C4-2B (cell line): ENCODE data around the gene GFOD2.

Experiments
- H3K27ac ChIP-seq: fragments of 450-650 bp; 2 replicates; pipeline ENCODE4 v1.5.1; 2017
- ZFX ChIP-seq: fragments of 450-650 bp; IDR thresholded peaks from 2 replicates; pipeline ENCODE4 v1.6.1; 2017
- TF ChIP-seq, protein P1 (sequence below): fragments of 450-650 bp; conservative IDR thresholded peaks from 2 replicates; pipeline ENCODE4 v1.5.1; 2017; ENCODE audit warnings: mild to moderate bottlenecking

The GFOD2 gene

DNA sequence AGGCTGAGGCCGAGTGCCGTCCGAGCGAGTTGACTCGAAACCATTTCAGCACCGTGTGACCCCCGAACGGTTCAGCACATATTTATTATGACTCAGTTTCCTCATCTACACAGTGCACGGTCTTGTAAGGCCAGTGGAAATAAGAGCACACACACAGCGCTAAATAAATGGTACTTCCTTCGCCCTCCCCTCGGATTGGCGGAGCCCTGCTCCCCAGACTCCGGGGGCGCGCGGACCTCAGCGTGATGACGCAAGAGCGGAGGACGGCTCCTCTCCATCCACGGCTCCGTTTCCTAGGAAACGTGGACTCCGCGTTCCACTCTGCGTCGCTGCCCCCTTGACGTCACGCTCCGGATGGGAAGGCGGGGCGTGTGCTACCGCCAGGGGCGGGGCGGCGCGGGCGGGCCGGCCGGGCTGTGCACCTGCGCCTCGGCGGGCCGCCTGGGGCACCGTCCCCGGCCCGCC is 58.5 kb downstream of the GFOD2 start, which contains the start of gene PARD6A:
Gene PARD6A, plus strand, starts transcription at position 397 of the 465 bp plus-strand sequence. CDS start 79 bp downstream, outside the sequence.
- TF ChIP-seq, protein P1, sequence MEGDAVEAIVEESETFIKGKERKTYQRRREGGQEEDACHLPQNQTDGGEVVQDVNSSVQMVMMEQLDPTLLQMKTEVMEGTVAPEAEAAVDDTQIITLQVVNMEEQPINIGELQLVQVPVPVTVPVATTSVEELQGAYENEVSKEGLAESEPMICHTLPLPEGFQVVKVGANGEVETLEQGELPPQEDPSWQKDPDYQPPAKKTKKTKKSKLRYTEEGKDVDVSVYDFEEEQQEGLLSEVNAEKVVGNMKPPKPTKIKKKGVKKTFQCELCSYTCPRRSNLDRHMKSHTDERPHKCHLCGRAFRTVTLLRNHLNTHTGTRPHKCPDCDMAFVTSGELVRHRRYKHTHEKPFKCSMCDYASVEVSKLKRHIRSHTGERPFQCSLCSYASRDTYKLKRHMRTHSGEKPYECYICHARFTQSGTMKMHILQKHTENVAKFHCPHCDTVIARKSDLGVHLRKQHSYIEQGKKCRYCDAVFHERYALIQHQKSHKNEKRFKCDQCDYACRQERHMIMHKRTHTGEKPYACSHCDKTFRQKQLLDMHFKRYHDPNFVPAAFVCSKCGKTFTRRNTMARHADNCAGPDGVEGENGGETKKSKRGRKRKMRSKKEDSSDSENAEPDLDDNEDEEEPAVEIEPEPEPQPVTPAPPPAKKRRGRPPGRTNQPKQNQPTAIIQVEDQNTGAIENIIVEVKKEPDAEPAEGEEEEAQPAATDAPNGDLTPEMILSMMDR = no peak; the same call in 1 of the 2 replicates

DNA sequence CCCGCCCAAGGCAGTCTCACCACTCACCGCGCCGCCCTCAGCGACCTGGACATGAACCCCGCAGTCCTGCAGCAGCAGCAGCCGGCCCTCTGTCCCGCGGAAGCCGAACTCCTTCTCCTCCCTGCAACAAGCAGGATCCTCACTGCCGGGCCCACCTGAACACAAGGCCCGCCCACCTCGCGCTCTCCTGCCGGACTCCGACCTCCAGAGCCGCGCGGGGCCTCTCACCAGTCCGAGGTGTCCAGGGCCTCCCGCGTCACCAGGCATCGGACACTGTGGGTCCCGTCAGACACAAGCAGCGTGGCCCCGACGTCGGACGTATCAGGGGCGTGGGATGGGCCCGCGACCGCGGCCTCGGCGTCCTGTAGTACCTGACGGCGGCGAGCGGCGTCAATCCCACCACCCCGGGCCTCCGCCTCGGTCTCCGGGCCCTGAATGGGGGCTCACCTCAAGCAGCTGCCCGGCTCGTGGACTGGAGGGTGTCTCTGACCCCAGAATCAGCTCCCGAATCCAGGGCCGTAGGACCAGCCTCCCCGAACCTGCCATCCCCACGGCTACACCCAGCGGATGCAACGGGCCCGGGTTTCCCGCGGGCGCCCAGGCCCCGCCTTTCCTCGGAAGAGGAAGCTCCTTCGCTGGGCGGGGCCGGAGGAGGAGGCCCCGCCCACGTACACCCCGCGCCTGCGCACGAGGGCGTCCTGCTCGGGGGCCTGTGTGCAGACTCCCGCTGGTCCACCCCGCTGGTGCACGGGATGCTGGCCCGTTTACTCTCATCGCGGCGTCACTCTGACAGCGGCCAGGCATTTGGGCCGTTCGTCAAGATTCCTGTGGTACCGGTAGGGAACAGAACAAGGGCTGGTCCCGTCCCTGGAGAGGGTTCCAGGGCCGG is 59.2 kb downstream of the GFOD2 start, which contains the start of gene ACD:
Gene ACD, minus strand, starts transcription at position 586 of the 889 bp plus-strand sequence. Its CDS starts 40 bp downstream, at position 546.
- TF ChIP-seq, protein P1 = no peak
- peak; percentile 74; the same call in 1 of the 2 replicates for TF ChIP-seq ZFX
- H3K27ac ChIP-seq = peak within 1 kb of the TSS; percentile 80

More for the DNA sequence above, 58.5 kb downstream of the GFOD2 start, which contains the start of gene PARD6A:
- H3K27ac ChIP-seq = peak within 1 kb of the TSS; percentile 80

DNA sequence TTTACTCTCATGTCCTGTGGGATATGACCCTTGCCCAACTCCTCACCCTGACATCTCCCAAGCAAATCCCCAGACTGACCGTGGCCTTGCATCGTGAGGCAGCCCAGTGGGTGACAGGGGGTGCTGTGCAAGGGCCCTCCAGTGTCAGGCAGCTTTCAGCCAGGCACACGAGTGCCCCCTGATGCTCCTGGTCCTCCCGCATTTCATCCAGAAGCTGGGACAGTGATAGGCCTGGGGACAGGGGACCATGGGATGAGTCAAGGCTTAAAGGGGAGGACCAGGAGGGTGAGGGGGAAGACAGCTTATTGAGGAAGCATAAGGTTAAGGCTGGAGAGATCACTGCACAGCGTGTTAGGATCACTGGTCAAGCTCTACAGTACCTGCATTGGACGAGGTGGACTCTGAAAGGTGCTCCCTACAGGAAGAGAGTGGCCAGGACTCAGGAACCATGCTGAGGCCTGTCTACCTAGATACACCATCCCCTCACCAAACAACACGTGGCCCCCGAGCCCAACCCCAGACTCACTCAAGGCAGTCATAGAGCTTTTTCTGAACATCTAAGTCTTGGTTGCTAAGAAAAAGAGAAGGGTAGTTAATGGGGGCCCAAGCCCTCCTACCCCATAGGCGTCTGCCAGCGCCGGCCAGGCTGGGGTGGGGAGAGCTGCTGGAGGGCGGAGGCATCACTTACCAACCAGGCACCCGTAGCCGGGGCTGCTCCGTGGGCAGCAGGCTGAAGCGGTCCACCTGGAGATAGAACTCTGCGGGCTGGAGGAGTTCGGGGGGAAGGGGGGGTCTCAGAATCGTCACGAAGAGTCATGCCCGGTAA is 60.1 kb downstream of the GFOD2 start:
- peak overlapping the region; percentile 80 for H3K27ac ChIP-seq
- TF ChIP-seq ZFX = no peak
- TF ChIP-seq, protein P1 = no peak

DNA sequence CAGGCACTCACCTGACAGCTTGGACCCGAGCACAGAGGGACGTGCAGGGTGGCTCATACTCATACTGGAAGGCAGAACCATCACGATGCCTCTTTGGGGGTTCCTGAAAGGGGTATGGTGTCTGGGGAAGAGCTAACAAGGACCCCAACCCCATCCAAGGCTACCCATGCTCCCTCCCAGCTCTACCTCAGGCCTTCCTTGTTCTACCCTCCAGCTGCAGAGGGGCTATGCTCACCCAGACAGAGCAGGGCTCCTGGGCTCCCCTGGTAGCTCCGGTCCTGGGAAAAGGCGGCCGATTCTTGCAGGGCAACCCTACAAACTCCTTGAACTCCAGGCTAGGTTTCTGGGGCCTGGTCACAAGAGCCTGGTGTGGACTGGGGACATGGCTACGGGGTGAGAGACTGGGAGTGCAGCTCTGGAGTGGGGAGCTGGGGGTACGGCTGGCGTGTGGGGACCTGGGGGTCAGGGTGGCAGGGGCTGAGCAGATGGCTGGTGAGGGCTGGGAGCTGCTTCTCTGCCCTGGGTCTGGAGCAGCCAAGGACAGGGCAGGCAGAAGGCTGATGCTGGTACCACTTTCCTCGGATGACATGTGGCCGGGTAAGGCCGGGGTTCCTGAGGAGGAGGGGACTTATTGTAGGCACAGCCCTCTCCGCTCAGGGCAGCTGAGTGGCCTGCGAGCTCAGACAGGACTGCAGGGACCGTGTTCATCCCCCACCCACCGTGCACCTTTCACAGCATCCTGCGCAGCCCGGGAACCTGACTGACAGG is 61.2 kb downstream of the GFOD2 start:
- H3K27ac ChIP-seq = no peak overlapping the region
- TF ChIP-seq, protein P1 = no peak
- TF ChIP-seq ZFX = no peak

DNA sequence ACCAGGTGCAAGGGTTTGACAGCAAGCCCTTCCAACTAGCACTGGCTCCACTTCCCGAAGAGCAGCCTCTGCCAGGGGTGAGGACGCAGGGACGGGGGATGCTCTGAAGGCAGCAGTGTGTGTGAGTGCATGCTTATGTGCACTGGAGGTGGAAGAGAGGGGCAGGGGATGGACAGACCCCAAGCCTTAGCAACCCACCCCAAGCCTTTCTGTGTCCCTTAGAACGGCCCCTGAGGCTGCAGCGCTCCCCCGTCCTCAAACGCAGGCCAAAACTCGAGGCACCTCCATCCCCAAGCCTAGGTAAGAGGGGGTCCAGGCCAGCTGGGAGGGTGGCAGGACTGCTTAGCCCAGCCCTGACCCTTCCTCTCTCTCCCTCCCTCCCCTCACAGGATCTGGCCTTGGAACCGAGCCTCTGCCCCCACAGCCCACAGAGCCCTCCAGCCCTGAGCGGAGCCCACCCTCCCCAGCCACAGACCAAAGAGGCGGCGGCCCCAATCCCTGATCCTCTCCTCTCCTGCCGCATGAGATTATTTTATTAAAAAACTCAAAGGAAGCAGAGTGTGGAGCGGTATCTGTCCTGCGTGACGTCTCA is 62.0 kb downstream of the GFOD2 start:
- no peak overlapping the region for H3K27ac ChIP-seq
- no peak for TF ChIP-seq ZFX
- TF ChIP-seq, protein P1 = no peak

DNA sequence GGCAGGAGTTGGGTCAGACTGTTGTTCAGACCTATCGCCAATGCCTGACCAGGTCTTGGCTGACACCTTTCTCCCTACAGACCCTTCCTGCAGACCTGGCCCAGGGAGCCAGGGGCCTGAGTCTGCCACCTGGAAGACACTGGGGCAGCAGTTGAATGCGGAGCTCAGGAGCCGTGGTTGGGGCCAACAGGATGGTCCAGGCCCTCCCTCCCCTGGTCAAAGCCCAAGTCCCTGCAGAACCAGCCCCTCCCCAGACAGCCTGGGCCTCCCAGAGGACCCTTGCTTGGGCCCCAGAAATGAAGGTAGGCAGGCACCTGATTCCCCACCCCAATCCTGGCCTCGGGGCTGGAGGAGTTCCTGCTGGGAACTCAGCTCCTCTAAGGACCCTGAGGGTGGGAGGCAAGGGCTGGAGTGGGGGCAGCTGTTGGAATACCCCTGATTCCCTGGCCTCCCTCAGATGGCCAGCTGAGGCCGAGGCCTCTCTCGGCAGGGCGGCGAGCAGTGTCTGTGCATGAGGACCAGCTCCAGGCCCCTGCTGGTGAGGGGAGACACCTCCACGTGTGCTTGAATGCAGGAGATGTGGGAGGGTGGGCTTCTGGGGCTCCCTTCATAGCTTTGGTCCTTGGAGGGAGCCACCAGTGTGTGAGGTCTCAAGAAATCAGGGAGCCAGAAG is 62.6 kb downstream of the GFOD2 start:
- no peak overlapping the region for H3K27ac ChIP-seq
- no peak for TF ChIP-seq ZFX
- TF ChIP-seq, protein P1 = no peak
